SU-DHL-6 (cell line): ENCODE measurements around the gene GABRD.

Experiments used
- H2AFZ ChIP-seq: fragments of 200-600 bp; sonication (generic); 2 replicates; pipeline ENCODE4 v1.6.1; 2014; ENCODE audit warnings: low read depth, mild to moderate bottlenecking, moderate library complexity, mixed read lengths, antibody characterized with exemption, low read length; ENCODE audit not compliant: severe bottlenecking
- H3F3A ChIP-seq: fragments of 200-600 bp; shearing (Covaris generic); 2 replicates; pipeline ENCODE4 v1.6.0; 2016; ENCODE audit warnings: antibody characterized with exemption, mild to moderate bottlenecking; ENCODE audit not compliant: insufficient read depth
- H3K27ac ChIP-seq: fragments of 200-600 bp; sonication (generic); 2 replicates; pipeline ENCODE4 v1.5.1; 2016; ENCODE audit warnings: low read depth, mild to moderate bottlenecking, low read length, moderate library complexity, mixed read lengths
- H3K27me3 ChIP-seq: fragments of 200-600 bp; sonication (generic), shearing (Covaris generic); 2 replicates; pipeline ENCODE4 v1.6.0; 2014; ENCODE audit warnings: mild to moderate bottlenecking, low read length
- H3K36me3 ChIP-seq: fragments of 200-600 bp; sonication (generic); 2 replicates; pipeline ENCODE4 v1.6.1; 2014; ENCODE audit warnings: mild to moderate bottlenecking, low read length, mixed read lengths
- H3K4me2 ChIP-seq: fragments of 300-600, 200-600 bp; shearing (Covaris generic), sonication (generic); 2 replicates; pipeline ENCODE4 v1.6.0; 2014; ENCODE audit warnings: low read length, low read depth, mild to moderate bottlenecking; ENCODE audit not compliant: poor library complexity, severe bottlenecking
- H3K4me3 ChIP-seq: fragments of 200-600 bp; sonication (generic); 2 replicates; pipeline ENCODE4 v1.5.1; 2014; ENCODE audit warnings: antibody characterized with exemption, low read length, mild to moderate bottlenecking, mixed read lengths; ENCODE audit not compliant: insufficient read depth, poor library complexity, severe bottlenecking
- H3K79me2 ChIP-seq: fragments of 200-600 bp; sonication (generic); 2 replicates; pipeline ENCODE4 v1.6.1; 2014; ENCODE audit warnings: mild to moderate bottlenecking, low read length, moderate library complexity; ENCODE audit not compliant: insufficient read depth
- H3K9ac ChIP-seq: fragments of 200-600 bp; sonication (generic); 2 replicates; pipeline ENCODE4 v1.7.0; 2014; ENCODE audit warnings: mild to moderate bottlenecking, low read length
- H3K9me2 ChIP-seq: fragments of 200-600 bp; sonication (generic); replicated peaks from 2 replicates; pipeline ENCODE4 v1.6.1; 2014; ENCODE audit warnings: low read length; ENCODE audit not compliant: insufficient read depth
- H3K9me3 ChIP-seq: fragments of 200-600 bp; sonication (generic); 2 replicates; pipeline ENCODE4 v1.6.1; 2014; ENCODE audit warnings: low read length, mixed read lengths; ENCODE audit not compliant: insufficient read depth
- H4K20me1 ChIP-seq: fragments of 200-600 bp; sonication (generic); 2 replicates; pipeline ENCODE4 v1.6.1; 2014; ENCODE audit warnings: low read depth, mild to moderate bottlenecking, antibody characterized with exemption, low read length, moderate library complexity, mixed read lengths
- EZH2phosphoT487 ChIP-seq: fragments of 200-600 bp; sonication (generic), shearing (Covaris generic); conservative IDR thresholded peaks from 2 replicates; pipeline ENCODE4 v1.6.1; 2018; ENCODE audit warnings: mild to moderate bottlenecking, antibody characterized with exemption, low read length, moderate library complexity, mixed read lengths
- TF ChIP-seq, protein P1 (sequence below): fragments of 200-600 bp; sonication (generic); IDR thresholded peaks from one replicate; pipeline ENCODE4 v1.5.1; 2017; ENCODE audit warnings: antibody characterized with exemption, mild to moderate bottlenecking, low read length, moderate library complexity; ENCODE audit not compliant: insufficient read depth, poor library complexity, severe bottlenecking

The GABRD gene

DNA sequence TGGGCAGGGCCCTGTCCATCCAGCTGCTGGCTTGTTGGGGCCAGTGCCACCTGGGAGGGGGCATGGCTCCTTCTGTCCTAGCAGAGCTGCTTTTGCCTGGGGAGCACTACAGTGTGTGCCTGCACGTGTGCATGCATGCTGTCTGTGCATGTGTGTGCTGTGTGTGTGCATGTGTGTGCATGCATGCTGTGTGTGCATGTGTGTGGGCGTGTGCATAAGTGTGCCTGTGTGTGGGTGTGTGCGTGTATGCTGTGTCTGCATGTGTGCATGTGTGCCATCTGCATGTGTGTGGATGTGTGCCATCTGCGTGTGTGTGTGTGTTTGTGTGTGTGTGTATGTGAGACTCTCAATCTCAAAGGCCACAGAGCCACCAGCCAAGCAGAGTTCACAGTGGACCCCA is 22.7 kb downstream of the GABRD start:
- Histone ChIP-seq H3K4me2 (no peak overlapping the region), H3K4me3 (no peak overlapping the region), H3K9me3 (no peaks in the 10 kb centered on the region), H3K36me3 (no peaks in the 10 kb centered on the region), H3K9ac (no peak overlapping the region), H3K27me3 (no peaks in the 10 kb centered on the region), H3K79me2 (no peaks in the 10 kb centered on the region), H3K9me2 (no peaks in the 10 kb centered on the region), H4K20me1 (no peaks in the 10 kb centered on the region), H2AFZ (no peak overlapping the region), H3F3A (no peaks in the 10 kb centered on the region), H3K27ac (no peak overlapping the region)
- no peak for TF ChIP-seq EZH2phosphoT487
- TF ChIP-seq, protein P1, sequence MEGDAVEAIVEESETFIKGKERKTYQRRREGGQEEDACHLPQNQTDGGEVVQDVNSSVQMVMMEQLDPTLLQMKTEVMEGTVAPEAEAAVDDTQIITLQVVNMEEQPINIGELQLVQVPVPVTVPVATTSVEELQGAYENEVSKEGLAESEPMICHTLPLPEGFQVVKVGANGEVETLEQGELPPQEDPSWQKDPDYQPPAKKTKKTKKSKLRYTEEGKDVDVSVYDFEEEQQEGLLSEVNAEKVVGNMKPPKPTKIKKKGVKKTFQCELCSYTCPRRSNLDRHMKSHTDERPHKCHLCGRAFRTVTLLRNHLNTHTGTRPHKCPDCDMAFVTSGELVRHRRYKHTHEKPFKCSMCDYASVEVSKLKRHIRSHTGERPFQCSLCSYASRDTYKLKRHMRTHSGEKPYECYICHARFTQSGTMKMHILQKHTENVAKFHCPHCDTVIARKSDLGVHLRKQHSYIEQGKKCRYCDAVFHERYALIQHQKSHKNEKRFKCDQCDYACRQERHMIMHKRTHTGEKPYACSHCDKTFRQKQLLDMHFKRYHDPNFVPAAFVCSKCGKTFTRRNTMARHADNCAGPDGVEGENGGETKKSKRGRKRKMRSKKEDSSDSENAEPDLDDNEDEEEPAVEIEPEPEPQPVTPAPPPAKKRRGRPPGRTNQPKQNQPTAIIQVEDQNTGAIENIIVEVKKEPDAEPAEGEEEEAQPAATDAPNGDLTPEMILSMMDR = no peak

DNA sequence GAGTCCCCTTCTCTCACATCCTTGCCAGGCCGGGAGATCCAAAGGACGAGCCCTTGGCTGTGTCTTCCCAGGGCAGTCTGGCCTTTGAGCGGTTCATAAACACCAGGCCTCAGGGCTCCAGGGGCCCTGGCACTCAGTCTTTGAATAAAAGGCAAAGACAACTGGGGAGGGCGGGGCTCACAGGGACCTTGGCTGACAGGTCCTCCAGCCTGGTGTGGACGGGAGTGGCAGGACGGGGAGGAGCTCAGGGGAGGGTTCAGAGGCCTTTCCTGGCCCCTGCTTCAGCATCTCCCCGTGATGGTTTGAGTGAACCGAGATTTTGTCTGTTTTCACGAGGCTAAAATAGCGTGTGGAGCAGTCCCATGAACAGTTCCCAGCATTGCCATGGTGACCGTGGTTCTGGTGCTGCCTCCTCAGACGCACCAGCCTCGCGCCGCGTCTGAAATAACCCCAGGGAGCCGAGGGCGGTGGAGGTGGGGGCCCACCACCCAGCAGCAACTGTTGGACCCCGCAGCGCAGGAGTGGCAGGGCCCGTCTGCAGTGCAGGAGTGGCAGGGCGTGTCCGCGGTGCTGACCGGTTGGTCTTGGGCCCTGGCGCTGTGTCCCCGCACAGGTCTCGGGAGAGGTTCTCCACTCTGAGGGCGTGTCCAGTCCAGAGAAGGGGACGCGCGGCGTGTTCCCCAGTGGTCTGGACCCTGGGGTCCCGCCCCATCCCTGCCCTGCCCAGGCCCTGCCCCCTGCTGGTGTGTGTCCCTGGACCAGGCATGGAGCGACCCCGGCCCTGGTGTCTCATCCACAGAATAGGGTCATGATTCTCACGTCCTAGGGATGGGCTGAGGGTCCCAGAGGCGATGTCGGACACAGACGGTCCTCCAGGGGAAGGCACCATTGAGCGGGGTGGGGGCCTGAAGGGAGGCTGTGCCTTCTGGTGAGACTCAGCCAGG is 24.0 kb downstream of the GABRD start:
- Histone ChIP-seq H3K9ac (no peak overlapping the region), H3K79me2 (no peaks in the 10 kb centered on the region), H3K4me2 (no peak overlapping the region), H3K4me3 (no peak overlapping the region), H3K9me3 (no peaks in the 10 kb centered on the region), H3K9me2 (no peaks in the 10 kb centered on the region), H3F3A (no peaks in the 10 kb centered on the region), H2AFZ (no peak overlapping the region), H3K27ac (no peak overlapping the region), H4K20me1 (no peaks in the 10 kb centered on the region), H3K36me3 (no peaks in the 10 kb centered on the region), H3K27me3 (no peaks in the 10 kb centered on the region)
- no peak for TF ChIP-seq EZH2phosphoT487
- TF ChIP-seq, protein P1 = no peak

DNA sequence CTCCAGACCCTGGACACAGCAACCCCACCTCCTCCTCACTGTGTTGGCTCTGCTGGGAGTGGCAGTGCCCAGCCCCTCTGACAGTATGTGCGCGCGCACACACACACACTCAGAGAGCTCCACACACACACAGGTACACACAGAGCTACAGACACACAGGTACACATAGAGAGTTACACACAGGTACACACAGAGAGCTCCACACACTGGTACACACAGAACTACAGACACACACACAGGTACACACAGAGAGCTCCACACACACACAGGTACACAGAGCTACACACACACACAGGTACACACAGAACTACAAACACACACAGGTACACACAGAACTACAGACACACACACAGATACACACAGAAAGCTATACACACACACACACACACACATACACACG is 24.7 kb downstream of the GABRD start:
- H3F3A ChIP-seq = no peaks in the 10 kb centered on the region
- no peaks in the 10 kb centered on the region for H3K9me3 ChIP-seq
- no peaks in the 10 kb centered on the region for H3K9me2 ChIP-seq
- no peaks in the 10 kb centered on the region for H3K36me3 ChIP-seq
- no peaks in the 10 kb centered on the region for H4K20me1 ChIP-seq
- TF ChIP-seq, protein P1 = no peak
- TF ChIP-seq EZH2phosphoT487 = no peak
- no peak overlapping the region for H3K27ac ChIP-seq
- H3K27me3 ChIP-seq = no peaks in the 10 kb centered on the region
- no peak overlapping the region for H2AFZ ChIP-seq
- no peaks in the 10 kb centered on the region for H3K79me2 ChIP-seq
- no peak overlapping the region for H3K4me2 ChIP-seq
- no peak overlapping the region for H3K9ac ChIP-seq
- no peak overlapping the region for H3K4me3 ChIP-seq
